Prostate gland (tissue), 2 donors: Measurements from ENCODE around the gene PDSS1. TPM values are rescaled to one million over a fixed set of nuclear protein-coding genes. Genes with fewer than 3 reads are reported as not detected.

Experiments used
- DNase-seq: peaks from one replicate; pipeline ENCODE4 v3.0.0-alpha.2; 2019; ENCODE audit warnings: low spot score
- H3K27ac ChIP-seq, 2 donors: fragments of 200-600 bp; sonication (generic); 2 replicates each; pipeline ENCODE4 v1.5.1; 2017 to 2019
- H3K27me3 ChIP-seq: fragments of 200-600 bp; sonication (generic); replicated peaks from 2 replicates; pipeline ENCODE4 v1.5.1; 2019; ENCODE audit not compliant: insufficient read depth
- H3K36me3 ChIP-seq, 2 donors: fragments of 200-600 bp; sonication (generic); 1 replicate in 1 of 2; 2 replicates in 1 of 2; pipeline versions ENCODE4 v1.5.1 to v1.8.1; 2017 to 2019
- H3K4me1 ChIP-seq: fragments of 200-600 bp; sonication (generic); replicated peaks from 2 replicates; pipeline ENCODE4 v1.5.1; 2019
- H3K4me3 ChIP-seq, 2 donors: fragments of 200-600 bp; sonication (generic); 2 replicates each; pipeline ENCODE4 v1.5.1; 2017 to 2019
- H3K9me3 ChIP-seq: fragments of 200-600 bp; sonication (generic); 2 replicates; pipeline ENCODE4 v1.5.1; 2017
- CTCF ChIP-seq, 4 experiments: fragments of 200-600 bp in 2 of 4; fragments of 450-650 bp in 2 of 4; sonication (generic) in 2 of 4; IDR thresholded peaks; 1 replicate in 3 of 4; 2 replicates in 1 of 4; pipeline ENCODE4 v1.5.1; 2016 to 2019; ENCODE audit warnings: antibody characterized with exemption in 4 of 4, mild to moderate bottlenecking in 2 of 4, moderate library complexity in 2 of 4
- POLR2A ChIP-seq: fragments of 450-650 bp; IDR thresholded peaks from one replicate; pipeline ENCODE4 v1.6.1; 2016; ENCODE audit warnings: antibody characterized with exemption, mild to moderate bottlenecking
- POLR2AphosphoS5 ChIP-seq: sonication (generic); formaldehyde crosslinking; IDR thresholded peaks from one replicate; pipeline ENCODE4 v1.6.1; 2017; ENCODE audit warnings: antibody characterized with exemption
- WGBS: methylation state at CpG from one replicate; pipeline ENCODE4 v1.1.5; 2018; 5-methylcytosine and 5-hydroxymethylcytosine counted together
- intact Hi-C: fragments of 100-400 bp; cut with DNase I; formaldehyde crosslinking; loops from one replicate; pipeline ENCODE4 v1.14.2; 2022
- total RNA-seq, 2 donors: library from RNA; depleted of rRNA; stranded (reverse); fragments of >200 nt; gene quantifications; one replicate each; pipeline ENCODE4 v1.1.0, GENCODE V29; 2016

PDSS1 gene
- total RNA-seq, 2 donors from 2014 or later = 2.8 to 6.8 TPM

DNA sequence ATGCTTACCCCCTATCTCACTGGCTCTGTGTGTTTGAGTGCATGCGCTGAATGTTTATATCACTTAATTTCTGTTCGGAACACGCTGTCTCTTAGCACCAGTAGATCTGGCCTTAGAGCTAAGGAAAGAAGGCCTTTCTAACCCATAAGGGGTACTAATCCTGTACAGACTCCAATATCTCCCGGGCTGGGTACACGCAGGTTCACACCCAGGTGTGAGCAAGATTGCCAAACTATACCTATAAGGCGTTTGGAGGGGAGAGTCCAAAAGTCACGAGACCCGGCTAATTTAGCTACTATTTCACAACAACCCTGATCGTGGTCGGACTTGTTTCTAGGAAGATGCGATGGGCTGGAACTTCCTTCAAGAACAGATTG lies 727 bp upstream of the PDSS1 start:
- WGBS = 17% methylated on average over 11 of the region's 11 CpGs
- peak overlapping the region; percentile 62 to 95 for H3K4me3 ChIP-seq
- DNase-seq = no peak
- no peaks in the 10 kb centered on the region for H3K36me3 ChIP-seq
- peaks cover 4% of the 10 kb centered on the region for H3K4me1 ChIP-seq
- peak overlapping the region; percentile 67 to 83 for H3K27ac ChIP-seq
- intact Hi-C loops = no loop called here
- TF ChIP-seq POLR2A = no peak
- TF ChIP-seq POLR2AphosphoS5 = no peak
- no peak for TF ChIP-seq CTCF (IDR thresholded peaks at IDR 0.05)
- peaks cover 4% of the 10 kb centered on the region for H3K27me3 ChIP-seq
- H3K9me3 ChIP-seq = no peaks in the 10 kb centered on the region

GRCh38 chr10:26697922-26698608 lies 564 bp downstream of the PDSS1 start:
- intact Hi-C loops = no loop called here
- Histone ChIP-seq H3K27ac (peak overlapping the region; percentile 67 to 83), H3K9me3 (no peaks in the 10 kb centered on the region), H3K4me1 (peaks cover 4% of the 10 kb centered on the region), H3K36me3 (no peaks in the 10 kb centered on the region), H3K4me3 (peak overlapping the region; percentile 62 to 95), H3K27me3 (peaks cover 1% of the 10 kb centered on the region)
- TF ChIP-seq POLR2AphosphoS5 (no peak), CTCF (IDR thresholded peaks at IDR 0.05) (no peak), POLR2A (no peak)
- WGBS = 2% methylated on average over 42 of the region's 42 CpGs
- DNase-seq = no peak

- TF ChIP-seq CTCF (IDR thresholded peaks at IDR 0.05) = no peak
- TF ChIP-seq POLR2AphosphoS5 = no peak
- TF ChIP-seq POLR2A = no peak
- 86% methylated on average over 2 of the region's 2 CpGs for WGBS
- intact Hi-C loops = no loop called here
- Histone ChIP-seq H3K9me3 (no peaks in the 10 kb centered on the region), H3K4me3 (no peak overlapping the region), H3K36me3 (no peaks in the 10 kb centered on the region), H3K27me3 (no peaks in the 10 kb centered on the region), H3K4me1 (peaks cover 4% of the 10 kb centered on the region), H3K27ac (no peak overlapping the region)
- no peak for DNase-seq
Observed at GRCh38 chr10:26698909-26699308, 1.4 kb downstream of the PDSS1 start.

GRCh38 chr10:26699631-26700030 lies 2.1 kb downstream of the PDSS1 start:
- no peak for TF ChIP-seq CTCF (IDR thresholded peaks at IDR 0.05)
- WGBS = 94% methylated on average over 7 of the region's 7 CpGs
- intact Hi-C loops = no loop called here
- Histone ChIP-seq H3K9me3 (no peaks in the 10 kb centered on the region), H3K36me3 (no peaks in the 10 kb centered on the region), H3K27me3 (no peaks in the 10 kb centered on the region), H3K4me3 (no peak overlapping the region), H3K4me1 (peaks cover 4% of the 10 kb centered on the region), H3K27ac (no peak overlapping the region)
- DNase-seq = no peak

DNA sequence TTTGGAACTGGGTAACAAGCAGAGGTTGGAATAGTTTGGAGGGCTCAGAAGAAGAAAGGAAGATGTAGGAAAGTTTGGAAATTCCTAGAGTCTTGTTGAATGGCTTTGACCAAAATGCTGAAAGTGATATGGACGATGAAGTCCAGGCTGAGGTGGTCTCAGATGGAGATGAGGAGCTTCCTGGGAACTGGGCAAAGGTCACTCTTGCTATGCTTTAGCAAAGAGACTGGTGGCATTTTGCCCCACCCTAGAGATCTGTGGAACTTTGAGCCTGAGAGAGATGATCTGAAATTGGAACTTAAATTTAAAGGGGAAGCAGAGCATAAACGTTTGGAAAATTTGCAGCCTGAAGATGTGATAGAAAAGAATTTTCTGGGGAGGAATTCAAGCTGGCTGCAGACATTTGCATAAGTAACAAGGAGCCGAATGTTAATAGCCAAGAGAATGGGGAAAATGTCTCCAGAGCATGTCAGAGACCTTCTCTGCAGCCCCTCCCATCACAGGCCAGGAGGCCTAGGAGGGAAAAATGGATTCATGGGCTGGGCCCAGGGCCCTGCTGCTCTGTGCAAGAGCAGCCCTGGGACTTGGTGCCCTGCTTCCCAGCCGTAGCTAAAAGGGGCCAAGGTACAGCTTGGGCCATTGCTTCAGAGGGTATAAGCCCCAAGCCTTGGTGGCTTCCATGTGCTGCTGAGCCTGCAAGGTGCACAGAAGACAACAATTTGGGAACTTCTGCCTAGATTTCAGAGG lies 3.6 kb downstream of the PDSS1 start:
- no peaks in the 10 kb centered on the region for H3K36me3 ChIP-seq
- WGBS = 75% methylated on average over 4 of the region's 4 CpGs
- TF ChIP-seq POLR2AphosphoS5 = no peak
- no peak for TF ChIP-seq CTCF (IDR thresholded peaks at IDR 0.05)
- TF ChIP-seq POLR2A = no peak

More for the DNA sequence above, 3.6 kb downstream of the PDSS1 start:
- Histone ChIP-seq H3K4me1 (peaks cover 4% of the 10 kb centered on the region), H3K9me3 (no peaks in the 10 kb centered on the region), H3K27me3 (no peaks in the 10 kb centered on the region), H3K4me3 (no peak overlapping the region), H3K27ac (no peak overlapping the region)
- intact Hi-C loops = no loop called here
- no peak for DNase-seq
